H9 (cell line): ENCODE results near the gene DNAJC8. TPM values are rescaled to one million over a fixed set of nuclear protein-coding genes. Genes with fewer than 3 reads are reported as not detected.

Experiments
- DNase-seq: peaks from one replicate; pipeline ENCODE4 v3.0.0-alpha.2; 2017
- H2AFZ ChIP-seq: one replicate; pipeline ENCODE4 v1.6.1; 2013; ENCODE audit warnings: mild to moderate bottlenecking, low read length, control low read depth, moderate library complexity
- H2AK5ac ChIP-seq: 2 replicates; pipeline ENCODE4 v1.6.1; 2013; ENCODE audit warnings: low read length, control low read depth, mixed read lengths; ENCODE audit not compliant: insufficient read length
- H2BK120ac ChIP-seq: one replicate; pipeline ENCODE4 v1.6.1; 2013; ENCODE audit warnings: low read depth, mild to moderate bottlenecking, low read length, control low read depth, inconsistent platforms; ENCODE audit not compliant: poor library complexity, severe bottlenecking
- H2BK12ac ChIP-seq: 2 replicates; pipeline ENCODE4 v1.6.1; 2013; ENCODE audit warnings: low read length, control low read depth, mixed read lengths, low read depth; ENCODE audit not compliant: insufficient read length
- H2BK15ac ChIP-seq: 2 replicates; pipeline ENCODE4 v1.6.1; 2013; ENCODE audit warnings: low read depth, low read length, control low read depth
- H2BK20ac ChIP-seq: one replicate; pipeline ENCODE4 v1.6.1; 2013; ENCODE audit warnings: low read depth, mild to moderate bottlenecking, low read length, control low read depth, inconsistent platforms; ENCODE audit not compliant: poor library complexity, severe bottlenecking
- H2BK5ac ChIP-seq: 2 replicates; pipeline ENCODE4 v1.6.1; 2013; ENCODE audit warnings: low read length, control low read depth, mixed read lengths; ENCODE audit not compliant: insufficient read length
- H3K14ac ChIP-seq: 2 replicates; pipeline ENCODE4 v1.6.1; 2013; ENCODE audit warnings: low read length, control low read depth; ENCODE audit not compliant: insufficient read depth
- H3K18ac ChIP-seq: 2 replicates; pipeline ENCODE4 v1.6.1; 2013; ENCODE audit warnings: low read depth, mild to moderate bottlenecking, mixed read lengths, low read length, control low read depth; ENCODE audit not compliant: insufficient read length
- H3K23ac ChIP-seq: 2 replicates; pipeline ENCODE4 v1.6.1; 2013; ENCODE audit warnings: low read length, control low read depth, mixed read lengths, low read depth; ENCODE audit not compliant: insufficient read length
- H3K23me2 ChIP-seq: 2 replicates; pipeline ENCODE4 v1.6.1; 2013; ENCODE audit warnings: low read depth, mild to moderate bottlenecking, mixed read lengths, low read length, control low read depth; ENCODE audit not compliant: insufficient read length, poor library complexity, severe bottlenecking
- H3K27ac ChIP-seq: 2 replicates; pipeline ENCODE4 v1.5.1; 2013; ENCODE audit warnings: low read length, control low read depth, mixed read lengths, low read depth; ENCODE audit not compliant: insufficient read length
- H3K27me3 ChIP-seq: 2 replicates; pipeline ENCODE4 v1.6.1; 2013; ENCODE audit warnings: low read length, control low read depth, inconsistent platforms; ENCODE audit not compliant: insufficient read depth
- H3K4ac ChIP-seq: 2 replicates; pipeline ENCODE4 v1.6.1; 2013; ENCODE audit warnings: low read depth, mild to moderate bottlenecking, control low read depth, inconsistent platforms, low read length, moderate library complexity
- H3K4me1 ChIP-seq: 2 replicates; pipeline ENCODE4 v1.6.1; 2013; ENCODE audit warnings: low read length, control low read depth, inconsistent platforms; ENCODE audit not compliant: insufficient read depth
- H3K4me2 ChIP-seq: 2 replicates; pipeline ENCODE4 v1.6.1; 2013; ENCODE audit warnings: low read length, control low read depth, mixed read lengths; ENCODE audit not compliant: insufficient read length, insufficient read depth
- H3K56ac ChIP-seq: 2 replicates; pipeline ENCODE4 v1.6.1; 2013; ENCODE audit warnings: low read depth, mild to moderate bottlenecking, mixed read lengths, low read length, control low read depth; ENCODE audit not compliant: insufficient read length
- H3K79me1 ChIP-seq: 2 replicates; pipeline ENCODE4 v1.6.1; 2013; ENCODE audit warnings: low read depth, mild to moderate bottlenecking, moderate library complexity, low read length, control low read depth, inconsistent platforms; ENCODE audit not compliant: insufficient read depth, poor library complexity, severe bottlenecking
- H3K79me2 ChIP-seq: 2 replicates; pipeline ENCODE4 v1.6.1; 2013; ENCODE audit warnings: low read length, control low read depth, inconsistent platforms; ENCODE audit not compliant: insufficient read depth
- H3K9ac ChIP-seq: 2 replicates; pipeline ENCODE4 v1.6.1; 2013; ENCODE audit warnings: low read length, control low read depth, mixed read lengths; ENCODE audit not compliant: insufficient read length; ENCODE audit errors: extremely low read depth
- H3K9me3 ChIP-seq: one replicate; pipeline ENCODE4 v1.6.1; 2013; ENCODE audit warnings: low read depth, low read length, inconsistent platforms; ENCODE audit not compliant: control insufficient read depth
- H3T11ph ChIP-seq: one replicate; pipeline ENCODE4 v1.6.1; 2013; ENCODE audit warnings: mild to moderate bottlenecking, low read length, control low read depth, inconsistent platforms
- H4K20me1 ChIP-seq: one replicate; pipeline ENCODE4 v1.6.1; 2013; ENCODE audit not compliant: control insufficient read depth, insufficient read length, insufficient read depth
- H4K5ac ChIP-seq: 2 replicates; pipeline ENCODE4 v1.6.1; 2013; ENCODE audit warnings: low read depth, mild to moderate bottlenecking, mixed read lengths, low read length, control low read depth; ENCODE audit not compliant: insufficient read length
- H4K8ac ChIP-seq: replicated peaks from 2 replicates; pipeline ENCODE4 v1.6.1; 2013; ENCODE audit warnings: low read length, control low read depth, mixed read lengths, low read depth; ENCODE audit not compliant: insufficient read length
- H4K91ac ChIP-seq: 2 replicates; pipeline ENCODE4 v1.6.1; 2013; ENCODE audit warnings: low read depth, mild to moderate bottlenecking, moderate library complexity, mixed read lengths, low read length, control low read depth; ENCODE audit not compliant: insufficient read length
- H3K27ac Mint-ChIP-seq, 3 experiments: 2 replicates in 2 of 3; 3 replicates in 1 of 3; pipeline ENCODE4 v1.8.0; 2020 to 2021; ENCODE audit warnings: mixed read lengths in 3 of 3, mild to moderate bottlenecking in 1 of 3, moderate library complexity in 1 of 3
- H3K27me3 Mint-ChIP-seq: 2 replicates; pipeline ENCODE4 v1.8.0; 2021; ENCODE audit warnings: low read depth, mild to moderate bottlenecking, moderate library complexity, mixed read lengths
- H3K36me3 Mint-ChIP-seq, 3 experiments: 2 replicates in 2 of 3; 3 replicates in 1 of 3; pipeline ENCODE4 v1.8.0; 2020 to 2021; ENCODE audit warnings: low read depth in 3 of 3, mixed read lengths in 3 of 3; ENCODE audit not compliant: insufficient read depth in 1 of 3
- H3K4me1 Mint-ChIP-seq, 2 experiments: 2 replicates each; pipeline ENCODE4 v1.8.0; 2020; ENCODE audit warnings: mixed read lengths in 2 of 2
- H3K4me3 Mint-ChIP-seq, 2 experiments: 2 replicates in 1 of 2; 3 replicates in 1 of 2; pipeline ENCODE4 v1.8.0; 2020 to 2021; ENCODE audit warnings: mild to moderate bottlenecking in 2 of 2, mixed read lengths in 2 of 2, moderate library complexity in 1 of 2
- H3K9me3 Mint-ChIP-seq, 2 experiments: 2 replicates in 1 of 2; 3 replicates in 1 of 2; pipeline ENCODE4 v1.8.0; 2020; ENCODE audit warnings: mild to moderate bottlenecking in 2 of 2, mixed read lengths in 2 of 2, moderate library complexity in 1 of 2
- CTCF ChIP-seq: fragments of 200-600 bp; sonication (generic); conservative IDR thresholded peaks from 3 replicates; pipeline ENCODE4 v1.8.0; 2021; ENCODE audit warnings: antibody characterized with exemption, mild to moderate bottlenecking
- WGBS: extraction: QIAGEN DNeasy Blood & Tissue Kit; methylation state at CpG from one replicate; pipeline ENCODE4 v1.1.7; 2013; ENCODE audit warnings: missing lambda C conversion rate, low lambda C conversion rate, mixed read lengths; ENCODE audit not compliant: insufficient read length; ENCODE audit errors: extremely low coverage; 5-methylcytosine and 5-hydroxymethylcytosine counted together
- total RNA-seq: library from RNA; stranded (reverse); gene quantifications from 2 replicates; pipeline ENCODE4 v1.2.1, GENCODE V29; 2021

Gene DNAJC8
- total RNA-seq, 1 experiment from 2014 or later = 132 TPM

GRCh38 chr1:28173980-28174297 lies 58.9 kb downstream of the DNAJC8 start:
- H3K4me3 Mint-ChIP-seq = no peak overlapping the region

More at GRCh38 chr1:28173980-28174297, 58.9 kb downstream of the DNAJC8 start:
- Histone ChIP-seq H3K27me3 (no peaks in the 10 kb centered on the region), H4K8ac (no peak overlapping the region), H3K23ac (no peak overlapping the region), H2AFZ (no peak overlapping the region), H2BK12ac (no peak overlapping the region), H3K9me3 (no peaks in the 10 kb centered on the region), H3K18ac (no peak overlapping the region), H3K23me2 (peaks cover 2% of the 10 kb centered on the region), H2BK120ac (no peak overlapping the region), H4K91ac (no peak overlapping the region), H2BK15ac (no peak overlapping the region), H3K79me2 (no peaks in the 10 kb centered on the region), H3K14ac (no peak overlapping the region; the same call in 1 of the 2 replicates), H3K56ac (no peak overlapping the region), H4K20me1 (no peaks in the 10 kb centered on the region), H3K4me2 (no peak overlapping the region), H3T11ph (no peak overlapping the region), H3K27ac (no peak overlapping the region), H3K4me1 (no peaks in the 10 kb centered on the region), H3K4ac (no peak overlapping the region), H3K9ac (no peak overlapping the region), H2BK5ac (no peak overlapping the region), H4K5ac (no peak overlapping the region), H2BK20ac (no peak overlapping the region), H3K79me1 (no peaks in the 10 kb centered on the region), H2AK5ac (no peak overlapping the region)
- H3K4me1 Mint-ChIP-seq = peaks cover 11 to 18% of the 10 kb centered on the region in 2 experiments
- no peak for TF ChIP-seq CTCF
- H3K27me3 Mint-ChIP-seq = no peaks in the 10 kb centered on the region
- no peaks in the 10 kb centered on the region for H3K36me3 Mint-ChIP-seq
- DNase-seq = no peak
- H3K27ac Mint-ChIP-seq = peak overlapping the region in 2 of 3 experiments; percentile 42 to 65; a peak in 4 of 7 replicates
- WGBS = no CpG with 5 or more reads among the region's 5 CpGs
- no peaks in the 10 kb centered on the region; a peak in 1 of 5 replicates for H3K9me3 Mint-ChIP-seq
